ENCODE measurements around the gene PCF11. TPM values are rescaled to one million over a fixed set of nuclear protein-coding genes. Genes with fewer than 3 reads are reported as not detected.

PCF11 gene
- total RNA-seq, 2 experiments from 2014 or later: 46.8 to 47.9 TPM

Other genes starting within 250 kb of the PCF11 start
- gene RAB30, start 85.2 kb upstream of the PCF11 start, total RNA-seq: 10 to 100 TPM; 11.5 to 12.9 TPM
- 1 to 10 TPM; 3.8 to 5.4 TPM for gene ANKRD42, start 36.6 kb downstream of the PCF11 start, total RNA-seq
- gene CCDC90B, start 129.2 kb downstream of the PCF11 start, total RNA-seq: 10 to 100 TPM; 29.2 to 32.3 TPM

Data from activated CD4-positive, alpha-beta memory T cell treated with anti-CD3 and anti-CD28 coated beads for 36 hours (primary cell).